ENCODE data around the gene PIK3C2G. TPM values are rescaled to one million over a fixed set of nuclear protein-coding genes. Genes with fewer than 3 reads are reported as not detected.
"Not testable (repeated sequence)": the region's sequence is repeated elsewhere in the genome, so short reads cannot be mapped to it uniquely, and the experiment has no call there.

Gene PIK3C2G
- total RNA-seq, 1 donor: not detected

DNA sequence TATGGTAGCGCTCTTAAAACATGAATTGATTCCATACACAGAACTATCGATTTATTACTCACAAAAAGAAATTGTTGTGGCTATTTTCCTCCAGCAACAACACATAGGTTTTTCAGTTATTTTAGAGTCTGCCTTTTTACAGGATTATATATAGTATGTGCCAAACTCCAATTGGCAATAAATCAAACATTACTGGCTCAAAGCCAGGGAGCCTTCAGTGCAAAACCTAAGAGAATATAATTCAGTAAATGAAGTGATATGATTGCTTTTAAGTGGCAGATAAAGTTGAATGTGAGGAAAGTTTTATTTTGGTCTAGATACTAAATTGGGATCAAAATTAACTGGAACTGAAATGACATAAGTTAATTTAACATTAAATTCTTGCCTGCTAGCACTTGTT is 234.8 kb downstream of the PIK3C2G start:
- Histone ChIP-seq H3K4me3 (ENCODE audit: insufficient read depth, low read length) (no peak overlapping the region), H3K4me1 (ENCODE audit: insufficient read depth, low read length) (no peaks in the 10 kb centered on the region)

DNA sequence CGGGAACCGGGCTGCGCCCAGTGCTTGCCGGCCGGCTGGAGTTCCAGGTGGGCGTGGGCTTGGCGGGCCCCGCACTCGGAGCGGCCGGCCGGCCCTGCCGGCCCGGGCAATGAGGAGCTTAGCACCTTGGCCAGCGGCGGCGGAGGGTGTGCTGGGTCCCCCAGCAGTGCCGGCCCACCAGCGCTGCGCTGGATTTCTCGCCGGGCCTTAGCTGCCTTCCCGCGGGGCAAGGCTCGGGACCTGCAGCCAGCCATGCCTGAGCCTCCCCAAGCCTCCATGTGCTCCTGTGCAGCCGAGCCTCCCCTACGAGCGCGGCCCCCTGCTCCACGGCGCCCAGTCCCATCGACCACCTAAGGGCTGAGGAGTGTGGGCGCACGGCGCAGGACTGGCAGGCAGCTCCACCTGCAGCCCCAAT is 238.8 kb downstream of the PIK3C2G start:
- H3K36me3 ChIP-seq (ENCODE audit: insufficient read depth, low read length); H3K79me2 ChIP-seq (ENCODE audit: insufficient read depth, low read length); H3K4me1 ChIP-seq (ENCODE audit: insufficient read depth, low read length); H4K20me1 ChIP-seq (ENCODE audit: insufficient read depth, low read length); H3K4me2 ChIP-seq (ENCODE audit: insufficient read depth, low read length); DNase-seq (ENCODE audit: insufficient read length, low spot score, missing footprints); H3K4me3 ChIP-seq (ENCODE audit: insufficient read depth, low read length); H2AFZ ChIP-seq (ENCODE audit: low read length); H3K9me3 ChIP-seq (ENCODE audit: low read depth, low read length); H3K27ac ChIP-seq (ENCODE audit: low read depth, low read length); H3K27me3 ChIP-seq (ENCODE audit: insufficient read depth, low read length): not testable (repeated sequence)

More for the DNA sequence above, 234.8 kb downstream of the PIK3C2G start:
- TF ChIP-seq, protein P1, sequence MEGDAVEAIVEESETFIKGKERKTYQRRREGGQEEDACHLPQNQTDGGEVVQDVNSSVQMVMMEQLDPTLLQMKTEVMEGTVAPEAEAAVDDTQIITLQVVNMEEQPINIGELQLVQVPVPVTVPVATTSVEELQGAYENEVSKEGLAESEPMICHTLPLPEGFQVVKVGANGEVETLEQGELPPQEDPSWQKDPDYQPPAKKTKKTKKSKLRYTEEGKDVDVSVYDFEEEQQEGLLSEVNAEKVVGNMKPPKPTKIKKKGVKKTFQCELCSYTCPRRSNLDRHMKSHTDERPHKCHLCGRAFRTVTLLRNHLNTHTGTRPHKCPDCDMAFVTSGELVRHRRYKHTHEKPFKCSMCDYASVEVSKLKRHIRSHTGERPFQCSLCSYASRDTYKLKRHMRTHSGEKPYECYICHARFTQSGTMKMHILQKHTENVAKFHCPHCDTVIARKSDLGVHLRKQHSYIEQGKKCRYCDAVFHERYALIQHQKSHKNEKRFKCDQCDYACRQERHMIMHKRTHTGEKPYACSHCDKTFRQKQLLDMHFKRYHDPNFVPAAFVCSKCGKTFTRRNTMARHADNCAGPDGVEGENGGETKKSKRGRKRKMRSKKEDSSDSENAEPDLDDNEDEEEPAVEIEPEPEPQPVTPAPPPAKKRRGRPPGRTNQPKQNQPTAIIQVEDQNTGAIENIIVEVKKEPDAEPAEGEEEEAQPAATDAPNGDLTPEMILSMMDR (IDR thresholded peaks at IDR 0.05; ENCODE audit: extremely low read depth, low read depth, low read length): no peak
- DNase-seq (ENCODE audit: insufficient read length, low spot score, missing footprints): no peak
- Histone ChIP-seq H3K79me2 (ENCODE audit: insufficient read depth, low read length) (no peaks in the 10 kb centered on the region), H3K27ac (ENCODE audit: low read depth, low read length) (no peak overlapping the region), H3K27me3 (ENCODE audit: insufficient read depth, low read length) (no peaks in the 10 kb centered on the region), H2AFZ (ENCODE audit: low read length) (no peak overlapping the region), H3K36me3 (ENCODE audit: insufficient read depth, low read length) (no peaks in the 10 kb centered on the region), H3K4me2 (ENCODE audit: insufficient read depth, low read length) (no peak overlapping the region), H4K20me1 (ENCODE audit: insufficient read depth, low read length) (no peaks in the 10 kb centered on the region), H3K9me3 (ENCODE audit: low read depth, low read length) (no peaks in the 10 kb centered on the region)

DNA sequence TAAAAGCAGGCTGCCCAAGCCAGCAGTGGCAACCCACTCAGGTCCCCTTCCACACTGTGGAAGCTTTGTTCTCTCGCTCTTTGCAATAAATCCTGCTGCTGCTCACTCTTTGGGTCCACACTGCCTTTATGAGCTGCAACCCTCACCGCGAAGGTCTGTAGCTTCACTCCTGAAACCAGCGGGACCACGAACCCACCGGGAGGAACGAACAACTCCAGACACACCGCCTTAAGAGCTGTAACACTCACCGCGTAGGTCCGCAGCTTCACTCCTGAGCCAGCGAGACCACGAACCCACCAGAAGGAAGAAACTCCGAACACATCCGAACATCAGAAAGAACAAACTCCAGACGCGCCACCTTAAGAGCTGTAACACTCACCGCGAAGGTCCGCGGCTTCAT is 239.4 kb downstream of the PIK3C2G start:
- H4K20me1 ChIP-seq (ENCODE audit: insufficient read depth, low read length); H3K4me3 ChIP-seq (ENCODE audit: insufficient read depth, low read length); H3K4me1 ChIP-seq (ENCODE audit: insufficient read depth, low read length); H3K9me3 ChIP-seq (ENCODE audit: low read depth, low read length); H3K36me3 ChIP-seq (ENCODE audit: insufficient read depth, low read length); H2AFZ ChIP-seq (ENCODE audit: low read length); H3K27me3 ChIP-seq (ENCODE audit: insufficient read depth, low read length); DNase-seq (ENCODE audit: insufficient read length, low spot score, missing footprints); H3K27ac ChIP-seq (ENCODE audit: low read depth, low read length); H3K4me2 ChIP-seq (ENCODE audit: insufficient read depth, low read length); H3K79me2 ChIP-seq (ENCODE audit: insufficient read depth, low read length): not testable (repeated sequence)

DNA sequence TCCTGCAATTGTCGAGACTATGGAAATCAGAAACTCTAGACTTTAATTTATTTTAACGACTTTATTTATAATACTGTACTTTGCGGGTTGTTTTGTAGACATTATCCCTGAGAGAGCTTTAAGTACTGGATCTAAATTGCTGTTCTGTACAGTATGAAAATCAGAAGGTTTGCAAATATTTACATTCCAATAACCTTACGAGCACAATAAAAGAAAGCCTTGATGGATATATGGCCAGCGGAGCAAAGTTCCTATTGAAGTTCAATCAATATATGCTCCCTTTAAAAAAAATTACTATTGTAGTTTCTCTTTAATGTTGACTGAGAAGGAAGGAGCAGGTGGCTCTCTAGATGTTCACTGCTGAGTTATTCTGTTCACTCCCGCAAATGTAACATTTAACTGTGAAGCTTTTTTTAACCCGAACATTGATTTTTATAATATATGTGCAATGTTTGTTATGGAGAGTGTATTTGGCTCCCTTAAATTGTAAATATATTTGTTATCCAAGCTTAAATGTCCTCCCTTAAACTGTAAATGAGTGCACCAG is 241.2 kb downstream of the PIK3C2G start:
- DNase-seq (ENCODE audit: insufficient read length, low spot score, missing footprints): no peak
- H3K36me3 ChIP-seq (ENCODE audit: insufficient read depth, low read length): no peaks in the 10 kb centered on the region
- no peak overlapping the region for H3K4me2 ChIP-seq (ENCODE audit: insufficient read depth, low read length)
- H3K79me2 ChIP-seq (ENCODE audit: insufficient read depth, low read length): no peaks in the 10 kb centered on the region
- no peaks in the 10 kb centered on the region for H3K9me3 ChIP-seq (ENCODE audit: low read depth, low read length)
- TF ChIP-seq, protein P1 (IDR thresholded peaks at IDR 0.05; ENCODE audit: extremely low read depth, low read depth, low read length): no peak
- H2AFZ ChIP-seq (ENCODE audit: low read length): no peak overlapping the region
- no peak overlapping the region for H3K4me3 ChIP-seq (ENCODE audit: insufficient read depth, low read length)
- H3K27me3 ChIP-seq (ENCODE audit: insufficient read depth, low read length): no peaks in the 10 kb centered on the region
- H4K20me1 ChIP-seq (ENCODE audit: insufficient read depth, low read length): no peaks in the 10 kb centered on the region
- H3K4me1 ChIP-seq (ENCODE audit: insufficient read depth, low read length): no peaks in the 10 kb centered on the region
- no peak overlapping the region for H3K27ac ChIP-seq (ENCODE audit: low read depth, low read length)

- Histone ChIP-seq H3K4me1 (ENCODE audit: insufficient read depth, low read length) (no peaks in the 10 kb centered on the region), H3K4me3 (ENCODE audit: insufficient read depth, low read length) (no peak overlapping the region), H3K4me2 (ENCODE audit: insufficient read depth, low read length) (no peak overlapping the region), H4K20me1 (ENCODE audit: insufficient read depth, low read length) (no peaks in the 10 kb centered on the region), H3K27me3 (ENCODE audit: insufficient read depth, low read length) (no peaks in the 10 kb centered on the region), H3K27ac (ENCODE audit: low read depth, low read length) (no peak overlapping the region), H3K9me3 (ENCODE audit: low read depth, low read length) (no peaks in the 10 kb centered on the region), H3K36me3 (ENCODE audit: insufficient read depth, low read length) (no peaks in the 10 kb centered on the region), H2AFZ (ENCODE audit: low read length) (no peak overlapping the region), H3K79me2 (ENCODE audit: insufficient read depth, low read length) (no peaks in the 10 kb centered on the region)
- no peak for DNase-seq (ENCODE audit: insufficient read length, low spot score, missing footprints)
- TF ChIP-seq, protein P1 (IDR thresholded peaks at IDR 0.05; ENCODE audit: extremely low read depth, low read depth, low read length): no peak
These were observed 260.1 kb downstream of the PIK3C2G start for GRCh38 chr12:18521461-18521860.
